K562 (cell line): ENCODE data around the gene ERVW-1. TPM values are rescaled to one million over a fixed set of nuclear protein-coding genes. Genes with fewer than 3 reads are reported as not detected.

Experiments
- ARID3B ChIP-seq: fragments of 250-450 bp; sonication (Bioruptor Pico); IDR thresholded peaks from 2 replicates; pipeline ENCODE4 v1.4.0; 2020; ENCODE audit warnings: borderline replicate concordance
- BDP1 ChIP-seq: IDR thresholded peaks from 3 replicates; pipeline ENCODE4 v1.6.1; 2011; ENCODE audit not compliant: insufficient read length, insufficient read depth
- BRCA1 ChIP-seq, 2 experiments: fragments of 450-650 bp in 1 of 2; sonication (generic) in 1 of 2; formaldehyde crosslinking in 1 of 2; IDR thresholded peaks; 2 replicates each; pipeline versions ENCODE4 v1.5.0 to v1.6.1; 2017 to 2020; ENCODE audit warnings: mild to moderate bottlenecking in 1 of 2, missing genetic modification reagents in 1 of 2
- C11orf30 ChIP-seq: fragments of 450-650 bp; IDR thresholded peaks from 2 replicates; pipeline ENCODE4 v1.6.1; 2016; ENCODE audit warnings: low read depth, mild to moderate bottlenecking
- CC2D1A ChIP-seq: fragments of 450-650 bp; IDR thresholded peaks from 2 replicates; pipeline ENCODE4 v1.6.1; 2017; ENCODE audit warnings: mild to moderate bottlenecking
- FOXK2 ChIP-seq, 2 experiments: fragments of 450-650 bp; IDR thresholded peaks in 1 of 2; conservative IDR thresholded peaks in 1 of 2; 2 replicates each; pipeline ENCODE4 v1.6.1; 2016; ENCODE audit warnings: low read depth in 2 of 2, mild to moderate bottlenecking in 1 of 2
- GMEB1 ChIP-seq: fragments of 250-450 bp; sonication (Bioruptor Pico); IDR thresholded peaks from 2 replicates; pipeline ENCODE4 v1.4.0; 2020; ENCODE audit warnings: mild to moderate bottlenecking
- GTF2E2 ChIP-seq: fragments of 200-800 bp; sonication (Bioruptor generic); IDR thresholded peaks from 2 replicates; pipeline ENCODE4 v1.6.1; 2016; ENCODE audit warnings: missing genetic modification characterization, missing compliant biosample characterization
- HLTF ChIP-seq: fragments of 450-650 bp; IDR thresholded peaks from 2 replicates; pipeline ENCODE4 v1.6.1; 2016
- KLF16 ChIP-seq: IDR thresholded peaks from 2 replicates; pipeline ENCODE4 v1.6.1; 2016; ENCODE audit warnings: antibody characterized with exemption
- MXI1 ChIP-seq: IDR thresholded peaks from 2 replicates; pipeline ENCODE4 v1.6.1; 2011; ENCODE audit warnings: low read depth, mild to moderate bottlenecking, improper control_type of control experiment, low read length
- RBM25 ChIP-seq: fragments of 200-400 bp; formaldehyde crosslinking; IDR thresholded peaks from 2 replicates; pipeline ENCODE4 v1.6.1; 2018; ENCODE audit warnings: low read length, low read depth, moderate library complexity; ENCODE audit not compliant: severe bottlenecking
- SIN3A ChIP-seq, 2 experiments: fragments of 150-350 bp in 1 of 2; IDR thresholded peaks; 2 replicates each; pipeline ENCODE4 v1.6.1; 2011 to 2016; ENCODE audit warnings: borderline replicate concordance in 2 of 2, low read depth in 2 of 2, low read length in 2 of 2, mild to moderate bottlenecking in 2 of 2, moderate library complexity in 2 of 2; ENCODE audit not compliant: control insufficient read depth in 1 of 2
- STAT5B ChIP-seq: fragments of 250-450 bp; sonication (Bioruptor Pico); IDR thresholded peaks from 2 replicates; pipeline ENCODE4 v1.8.0; 2021; ENCODE audit warnings: mild to moderate bottlenecking, inconsistent platforms
- TFAP4 ChIP-seq: sonication (generic); formaldehyde crosslinking; IDR thresholded peaks from 2 replicates; pipeline ENCODE4 v1.8.0; 2022; ENCODE audit warnings: missing genetic modification reagents, mild to moderate bottlenecking, moderate library complexity, borderline replicate concordance
- THRB ChIP-seq: fragments of 450-650 bp; formaldehyde crosslinking; conservative IDR thresholded peaks from 2 replicates; pipeline ENCODE4 v1.4.0; 2022; ENCODE audit warnings: mild to moderate bottlenecking, missing genetic modification characterization
- TRIM28 ChIP-seq: fragments of 450-650 bp; IDR thresholded peaks from 2 replicates; pipeline ENCODE4 v1.6.1; 2017
- ZBTB2 ChIP-seq: fragments of 450-650 bp; IDR thresholded peaks from 2 replicates; pipeline ENCODE4 v1.6.1; 2016; ENCODE audit warnings: antibody characterized with exemption
- ZNF511 ChIP-seq: sonication (generic); formaldehyde crosslinking; IDR thresholded peaks from 2 replicates; pipeline ENCODE4 v1.8.0; 2022; ENCODE audit warnings: mild to moderate bottlenecking, missing genetic modification reagents
- ZNF644 ChIP-seq: fragments of 200-800 bp; sonication (Bioruptor generic); IDR thresholded peaks from 2 replicates; pipeline ENCODE4 v1.6.1; 2016; ENCODE audit warnings: low read depth, missing genetic modification characterization, missing compliant biosample characterization
- ZNF699 ChIP-seq: fragments of 250-450 bp; sonication (Bioruptor Pico); IDR thresholded peaks from 2 replicates; pipeline ENCODE4 v1.8.0; 2021; ENCODE audit warnings: mild to moderate bottlenecking, moderate library complexity; ENCODE audit not compliant: insufficient replicate concordance
- polyA plus RNA-seq, 8 experiments: library from polyadenylated mRNA; depleted of rRNA in 4 of 8; stranded (reverse) in 5 of 8; unstranded in 3 of 8; fragments of >200 nt; fragmentation: Nextera tagmentation in 2 of 8; fragmentation: Illumina TruSeq in 1 of 8; extraction: Ambion mirVana in 2 of 8; extraction: Trizol in 1 of 8; gene quantifications; 2 replicates each; pipeline versions ENCODE4 v1.2.1 to v1.2.3, GENCODE V29; 2011 to 2014; ENCODE audit warnings: inconsistent platforms in 1 of 8, missing spikeins in 1 of 8
- total RNA-seq, 7 experiments: library from RNA; depleted of rRNA in 6 of 7; stranded (reverse); fragments of >200 nt in 6 of 7; fragmentation: Illumina TruSeq in 2 of 7; extraction: Trizol in 2 of 7; gene quantifications; 2 replicates each; pipeline versions ENCODE4 v1.2.1 to v1.2.3, GENCODE V29; 2011 to 2021; ENCODE audit warnings: low replicate concordance in 1 of 7

ERVW-1 gene
- total and polyA plus RNA-seq, 9 of the 15 experiments (the other 6 are each of a cell fraction or from before 2014, with no cell fraction given) = not detected

GRCh38 chr7:92448205-92448747, 29.5 kb downstream of the ERVW-1 start (continued):
- TF ChIP-seq ZBTB2 (no peak), RBM25 (no peak), CC2D1A (peak; percentile 62; the same call in 1 of the 2 replicates), ZNF511 (CRISPR knock-in tag) (no peak), TFAP4 (no peak), MXI1 (0 out of 2 replicates have a peak, but pooled peaks have one; percentile 7), TRIM28 (no peak), THRB (no peak), GTF2E2 (no peak), ZNF699 (no peak), ZNF644 (tag) (no peak), C11orf30 (no peak), STAT5B (CRISPR knock-in tag) (no peak), BDP1 (no peak), HLTF (no peak), BRCA1 (IDR thresholded peaks at IDR 0.05) (no peak), BRCA1 (CRISPR knock-in tag; IDR thresholded peaks at IDR 0.05) (no peak), ARID3B (CRISPR knock-in tag) (no peak), SIN3A (IDR thresholded peaks at IDR 0.05; ENCODE audit: borderline replicate concordance in 2 of 2, control insufficient read depth in 1 of 2, low read depth in 2 of 2, low read length in 2 of 2) (no peak; a peak in 1 of 4 replicates), KLF16 (0 out of 2 replicates have a peak, but pooled peaks have one; percentile 18), GMEB1 (no peak), FOXK2 (conservative IDR thresholded peaks at IDR 0.05 in 1 of 2, IDR thresholded peaks at IDR 0.05 in 1 of 2; ENCODE audit: low read depth in 2 of 2) (peak; percentile 49 to 59; a peak in 2 of 4 replicates)
